NCI-H82 (cell line): ENCODE data around the gene CCDC92B.
A peak's percentile ranks its signal among the peaks of the same experiment; 100 is the strongest.
"Not testable (repeated sequence)": the region's sequence is repeated elsewhere in the genome, so short reads cannot be mapped to it uniquely, and the experiment has no call there.

Experiments used
- DNase-seq: peaks from one replicate; lab custom pipeline; 2025; lab: John Stamatoyannopoulos, UW

Gene CCDC92B

GRCh38 chr17:2749058-2749783 lies at the start of gene CCDC92B:
CCDC92B (minus strand) TSS chr17:2749652; CDS start chr17:2735145, 14,507 bp downstream.
- DNase-seq = peak; percentile 78

- DNase-seq = no peak
Observed at GRCh38 chr17:2798678-2799077, 49.2 kb upstream of the CCDC92B start.

DNA sequence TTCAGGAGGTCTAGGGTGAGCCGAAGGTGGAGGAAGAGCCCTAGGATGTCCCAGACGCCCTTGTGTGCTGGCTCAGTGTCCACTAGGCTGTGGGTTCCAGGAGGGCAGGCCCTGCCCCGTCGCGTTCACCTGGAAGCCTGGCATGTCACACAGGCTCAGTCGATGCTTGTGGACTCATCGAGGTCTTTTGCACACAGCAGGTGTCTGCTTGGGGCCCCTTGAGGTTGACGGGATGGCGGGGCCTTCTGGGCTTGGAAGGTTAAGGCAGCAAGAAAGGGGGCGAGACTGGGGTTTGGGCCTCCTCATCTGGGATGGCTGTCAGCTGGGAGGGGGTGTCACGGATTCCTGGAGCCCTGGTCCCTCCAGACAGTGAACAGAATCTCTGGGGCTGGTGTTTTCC lies 48.7 kb upstream of the CCDC92B start:
- no peak for DNase-seq

DNA sequence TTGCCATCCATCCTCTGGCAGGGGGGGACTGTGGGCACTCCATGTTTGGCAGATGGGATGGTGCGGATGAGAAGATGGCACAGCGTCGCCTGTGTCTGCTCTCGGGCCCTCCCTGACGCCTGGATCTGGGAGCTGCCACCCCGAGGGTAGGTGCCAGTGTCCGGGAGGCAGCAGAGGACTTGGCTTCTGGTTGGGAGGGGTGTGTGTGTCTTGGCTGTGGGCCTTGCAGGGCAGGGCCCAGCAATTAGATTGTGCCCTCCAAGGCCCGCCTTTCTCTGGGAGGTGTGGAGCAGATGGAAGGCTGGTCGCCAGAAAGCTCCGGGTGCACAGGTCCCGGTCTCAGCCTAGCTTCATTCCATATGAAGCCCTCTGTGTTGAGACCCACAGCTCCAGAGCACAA lies 48.2 kb upstream of the CCDC92B start:
- DNase-seq = no peak

GRCh38 chr17:2797226-2797625 lies 47.8 kb upstream of the CCDC92B start:
- DNase-seq = no peak

GRCh38 chr17:2796164-2797125 lies 47.0 kb upstream of the CCDC92B start, which contains the start of gene RAP1GAP2:
RAP1GAP2 (plus strand) TSS chr17:2796438; CDS start chr17:2796528, 90 bp downstream.
- no peak for DNase-seq

GRCh38 chr17:2795441-2796163 lies 46.1 kb upstream of the CCDC92B start:
- DNase-seq = no peak

DNA sequence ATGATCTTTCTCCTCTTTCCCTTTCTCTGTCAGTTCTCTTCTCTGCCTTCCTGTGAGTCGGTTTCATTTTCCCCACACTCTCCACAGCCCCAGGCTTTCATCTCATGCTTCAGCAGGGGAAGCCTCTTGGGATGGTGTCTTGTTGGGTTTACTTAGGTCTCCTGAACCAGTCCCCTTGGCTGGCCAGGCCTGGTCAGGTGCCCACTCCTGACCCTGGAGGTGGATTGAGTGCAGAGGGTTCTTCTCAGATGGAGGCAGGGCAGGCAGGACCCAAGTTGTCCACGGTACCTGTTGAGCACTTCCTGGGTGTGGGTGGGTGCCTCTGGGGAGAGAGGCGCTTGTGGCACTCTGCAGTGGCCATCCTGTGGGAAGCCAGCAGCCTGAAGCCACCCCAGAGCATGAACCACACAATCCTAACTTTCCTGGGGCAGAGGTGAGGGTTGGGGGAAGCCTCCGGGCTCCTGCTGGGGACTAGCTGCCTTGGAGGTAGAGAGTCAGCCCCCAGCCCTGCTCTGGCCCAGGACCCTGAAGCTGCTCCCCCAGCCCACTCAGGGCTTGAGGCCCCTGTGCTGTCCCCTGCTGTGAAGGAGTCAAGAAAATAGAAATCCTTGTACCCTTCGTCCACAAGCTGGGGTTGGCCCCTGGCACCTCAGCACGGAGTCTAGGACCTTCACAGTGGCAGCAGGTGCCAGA lies 44.8 kb upstream of the CCDC92B start:
- DNase-seq = no peak

- DNase-seq = no peak
Observed at GRCh38 chr17:2792366-2793169, 43.1 kb upstream of the CCDC92B start.

DNA sequence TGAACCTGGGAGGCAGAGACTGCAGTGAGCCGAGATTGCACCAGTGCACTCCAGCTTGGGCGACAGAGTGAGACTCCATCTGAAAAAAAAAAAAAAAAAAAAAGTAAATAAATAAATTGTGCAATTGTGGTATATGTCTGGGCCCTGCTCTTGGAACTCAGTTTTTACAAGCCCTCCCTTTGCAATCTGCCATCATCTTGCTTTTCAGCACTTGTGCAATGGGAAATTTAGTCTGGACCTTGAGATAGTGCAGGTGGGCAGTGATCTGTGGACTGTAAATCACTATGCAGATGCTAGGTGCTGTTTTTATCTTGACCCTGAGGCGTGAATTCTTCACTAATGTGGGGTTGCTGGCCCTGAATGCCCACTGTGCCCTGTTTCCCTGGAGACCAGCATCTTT lies 40.2 kb upstream of the CCDC92B start:
- DNase-seq = no peak

GRCh38 chr17:2786176-2786881 lies 36.9 kb upstream of the CCDC92B start:
- DNase-seq = peak; percentile 99

DNA sequence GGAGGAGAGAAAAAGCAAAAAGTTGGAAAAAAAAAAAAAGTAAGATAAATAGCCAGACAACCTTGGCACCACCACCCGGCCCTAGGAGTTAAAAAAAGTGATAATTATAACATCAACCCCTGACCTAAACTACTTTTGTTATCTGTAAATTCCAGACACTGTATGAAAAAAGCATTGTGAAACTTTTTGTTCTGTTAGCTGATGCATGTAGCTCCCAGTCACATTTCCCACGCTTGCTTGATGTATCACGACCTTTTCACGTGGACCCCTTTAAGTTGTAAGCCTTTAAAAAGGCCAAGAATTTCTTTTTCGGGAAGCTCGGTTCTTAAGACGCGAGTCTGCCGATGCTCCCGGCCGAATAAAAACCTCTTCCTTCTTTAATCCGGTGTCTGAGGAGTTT lies 35.9 kb upstream of the CCDC92B start:
- not testable (repeated sequence) for DNase-seq

DNA sequence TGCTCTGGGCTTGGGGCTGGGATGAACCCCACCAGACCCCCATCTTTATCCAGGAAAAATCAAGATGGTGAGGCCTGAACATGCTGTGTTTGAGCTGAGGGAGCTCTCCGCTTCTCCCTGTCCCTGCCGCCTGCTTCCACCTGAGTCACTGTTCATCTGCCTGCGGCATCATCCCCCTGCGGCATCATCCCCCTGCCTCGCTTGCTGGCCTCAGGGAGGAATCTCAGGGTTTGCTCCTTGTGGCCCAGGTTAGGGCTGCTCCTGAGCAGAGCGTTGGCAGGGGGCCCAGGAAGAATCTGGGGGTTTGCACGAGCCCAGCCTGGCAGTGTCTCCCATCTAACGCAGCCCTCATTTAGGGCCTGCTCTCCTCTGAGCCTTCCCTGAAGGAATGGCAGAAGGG lies 35.4 kb upstream of the CCDC92B start:
- DNase-seq = no peak

DNA sequence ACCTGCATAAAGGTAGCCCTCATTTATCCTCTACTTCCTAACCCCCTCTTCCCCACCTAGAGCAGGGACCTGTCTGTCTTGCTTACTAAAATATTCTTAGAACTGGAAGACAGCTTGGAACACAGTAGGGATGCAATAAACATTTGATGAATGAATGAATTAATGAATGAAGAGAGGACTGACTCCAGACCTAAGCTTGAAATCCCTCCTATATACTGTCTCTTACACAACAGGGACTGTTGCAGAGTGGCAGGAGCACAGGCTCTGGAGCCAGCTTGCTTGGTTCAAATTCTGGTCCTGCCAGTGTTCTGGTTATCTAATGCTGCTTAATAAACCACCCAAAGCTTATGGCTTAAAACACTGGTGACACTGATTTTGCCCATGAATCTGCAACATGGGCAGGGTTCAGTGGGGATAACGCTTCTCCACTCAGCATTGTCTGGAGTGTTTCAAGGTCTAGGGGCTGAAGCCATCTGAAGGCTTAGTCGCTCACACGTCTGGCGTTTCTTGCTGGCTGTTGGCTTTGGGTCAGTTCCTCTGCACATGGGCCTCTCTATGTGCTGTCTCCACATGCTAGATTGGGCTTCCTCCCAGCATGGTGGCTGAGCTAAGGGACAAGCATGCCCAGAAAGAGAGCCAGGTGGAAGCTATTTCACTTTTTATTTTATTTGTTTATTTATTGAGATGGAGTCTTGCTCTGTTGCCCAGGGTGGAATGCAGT lies 34.0 kb upstream of the CCDC92B start:
- DNase-seq = no peak

GRCh38 chr17:2782055-2782454 lies 32.6 kb upstream of the CCDC92B start:
- DNase-seq = no peak

GRCh38 chr17:2781598-2781997 lies 32.1 kb upstream of the CCDC92B start:
- not testable (repeated sequence) for DNase-seq

- no peak for DNase-seq
Observed at GRCh38 chr17:2780931-2781454, 31.5 kb upstream of the CCDC92B start.

GRCh38 chr17:2780256-2780655 lies 30.8 kb upstream of the CCDC92B start:
- DNase-seq = no peak

DNA sequence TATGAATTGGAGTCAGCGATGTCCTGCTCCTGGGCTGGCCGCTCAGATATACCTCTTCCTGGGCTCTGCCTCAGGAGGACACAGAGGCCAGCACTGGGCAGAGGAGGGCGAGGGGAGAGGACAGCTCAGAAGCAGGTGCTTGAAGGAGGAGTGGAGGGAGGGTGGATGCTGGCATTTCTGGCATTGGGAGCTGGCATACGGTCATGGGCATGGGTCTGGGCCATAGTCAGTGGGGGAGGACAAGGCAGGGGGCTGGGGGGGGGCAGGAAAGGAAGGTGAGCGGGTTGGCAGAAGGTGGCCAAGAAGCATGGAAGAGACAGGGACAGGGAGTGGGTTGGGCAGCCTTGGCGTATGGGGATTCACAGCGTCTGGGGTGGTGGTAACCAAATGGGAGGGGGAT lies 30.1 kb upstream of the CCDC92B start:
- no peak for DNase-seq
